Lung (tissue), 12 donors: Measurements from ENCODE around the gene SEL1L3. TPM values are rescaled to one million over a fixed set of nuclear protein-coding genes. Genes with fewer than 3 reads are reported as not detected.

Experiments
- ATAC-seq: fragments of 200-7000 bp; cut with Tn5 transposase; one replicate; pipeline ENCODE4 v1.9.1; 2020; ENCODE audit warnings: moderate number of reproducible peaks; ENCODE audit not compliant: insufficient read depth, low FRiP score
- DNase-seq, 3 donors: peaks; one replicate each; pipeline ENCODE4 v3.0.0-alpha.2; 2013 to 2017
- H3K27ac ChIP-seq, 2 donors: one replicate each; pipeline ENCODE4 v1.5.1; 2013; ENCODE audit warnings: mild to moderate bottlenecking in 2 of 2, moderate library complexity in 2 of 2, control low read depth in 1 of 2, inconsistent platforms in 1 of 2, low read depth in 1 of 2, low read length in 1 of 2
- H3K27me3 ChIP-seq, 3 donors: one replicate each; pipeline ENCODE4 v1.5.1; 2013; ENCODE audit warnings: low read length in 2 of 3; ENCODE audit not compliant: control insufficient read depth in 3 of 3, insufficient read depth in 3 of 3
- H3K36me3 ChIP-seq, 4 donors: one replicate each; pipeline ENCODE4 v1.5.1; 2013; ENCODE audit warnings: low read length in 4 of 4, mild to moderate bottlenecking in 1 of 4, moderate library complexity in 1 of 4; ENCODE audit not compliant: control insufficient read depth in 4 of 4, insufficient read depth in 4 of 4
- H3K4me1 ChIP-seq, 5 donors: one replicate each; pipeline ENCODE4 v1.5.1; 2013; ENCODE audit warnings: low read length in 5 of 5, mild to moderate bottlenecking in 2 of 5, moderate library complexity in 1 of 5; ENCODE audit not compliant: control insufficient read depth in 5 of 5, insufficient read depth in 5 of 5
- H3K4me3 ChIP-seq: one replicate; pipeline ENCODE4 v1.5.1; 2013; ENCODE audit warnings: mild to moderate bottlenecking, control low read depth, moderate library complexity
- H3K9ac ChIP-seq, 2 donors: one replicate each; pipeline ENCODE4 v1.5.1; 2013; ENCODE audit warnings: low read length in 2 of 2, control low read depth in 1 of 2; ENCODE audit not compliant: insufficient read depth in 1 of 2
- H3K9me3 ChIP-seq, 4 donors: one replicate each; pipeline ENCODE4 v1.5.1; 2013; ENCODE audit warnings: low read length in 3 of 4, mild to moderate bottlenecking in 1 of 4, moderate library complexity in 1 of 4; ENCODE audit not compliant: control insufficient read depth in 4 of 4, insufficient read depth in 3 of 4
- WGBS, 2 donors: extraction: QIAGEN DNeasy Blood & Tissue Kit; methylation state at CpG; one replicate each; pipeline ENCODE4 v1.1.7; 2013; 5-methylcytosine and 5-hydroxymethylcytosine counted together
- polyA plus RNA-seq, 2 donors: library from polyadenylated mRNA; stranded (reverse); fragments of 200-250 nt; gene quantifications; one replicate each; pipeline ENCODE4 v1.2.1, GENCODE V29; 2013
- total RNA-seq, 2 donors: library from RNA; depleted of rRNA in 1 of 2; stranded (reverse); fragments of >200 nt in 1 of 2; gene quantifications; one replicate each; pipeline ENCODE4 v1.2.1, GENCODE V29; 2014 to 2021
- TF ChIP-seq, protein P1 (sequence below): IDR thresholded peaks from 2 replicates; pipeline ENCODE4 v1.5.1; 2012; ENCODE audit warnings: mild to moderate bottlenecking; ENCODE audit errors: control extremely low read depth, extremely low read depth
- donor health status: control.
- donor health status: control.
- donor health status: Bipolar disorder and iron deficiency.
- donor health status: healthy.
- donor health status: DM: yes; HTN: yes; CAD: no.

SEL1L3 gene
- total and polyA plus RNA-seq, 4 donors = 29.2 to 93.3 (median 57.1) TPM

DNA sequence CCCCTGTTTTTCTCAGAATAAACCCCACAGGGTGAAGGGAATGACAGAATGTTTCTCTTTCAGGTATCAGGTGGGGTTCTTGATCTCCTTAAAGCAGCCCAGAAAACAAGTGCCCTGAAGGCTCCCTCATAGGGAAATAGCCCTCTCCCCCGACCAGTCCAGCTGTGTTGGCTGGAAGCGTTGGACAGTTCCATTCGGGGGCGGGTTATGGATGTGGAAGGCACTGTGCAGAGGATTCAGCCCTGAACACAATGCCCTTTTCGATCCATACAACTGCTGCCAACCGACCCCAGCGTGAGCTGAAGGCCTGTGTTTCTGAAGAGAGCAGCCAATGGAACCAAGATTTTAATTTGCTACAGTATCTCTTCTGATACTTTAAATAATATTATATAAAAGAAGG, 41.5 kb downstream of the SEL1L3 start:
- 93 to 95% methylated on average over 7 of the region's 7 CpGs for WGBS, 2 donors
- Histone ChIP-seq H3K9me3 (no peaks in the 10 kb centered on the region), H3K4me3 (no peak overlapping the region), H3K27ac (no peak overlapping the region), H3K4me1 (peaks cover 0 to 3% (median 0%) of the 10 kb centered on the region in 5 donors), H3K27me3 (no peaks in the 10 kb centered on the region), H3K9ac (no peak overlapping the region), H3K36me3 (peaks cover 0 to 28% (median 0%) of the 10 kb centered on the region in 4 donors)
- DNase-seq (no peak), ATAC-seq (no peak)
- TF ChIP-seq, protein P1, sequence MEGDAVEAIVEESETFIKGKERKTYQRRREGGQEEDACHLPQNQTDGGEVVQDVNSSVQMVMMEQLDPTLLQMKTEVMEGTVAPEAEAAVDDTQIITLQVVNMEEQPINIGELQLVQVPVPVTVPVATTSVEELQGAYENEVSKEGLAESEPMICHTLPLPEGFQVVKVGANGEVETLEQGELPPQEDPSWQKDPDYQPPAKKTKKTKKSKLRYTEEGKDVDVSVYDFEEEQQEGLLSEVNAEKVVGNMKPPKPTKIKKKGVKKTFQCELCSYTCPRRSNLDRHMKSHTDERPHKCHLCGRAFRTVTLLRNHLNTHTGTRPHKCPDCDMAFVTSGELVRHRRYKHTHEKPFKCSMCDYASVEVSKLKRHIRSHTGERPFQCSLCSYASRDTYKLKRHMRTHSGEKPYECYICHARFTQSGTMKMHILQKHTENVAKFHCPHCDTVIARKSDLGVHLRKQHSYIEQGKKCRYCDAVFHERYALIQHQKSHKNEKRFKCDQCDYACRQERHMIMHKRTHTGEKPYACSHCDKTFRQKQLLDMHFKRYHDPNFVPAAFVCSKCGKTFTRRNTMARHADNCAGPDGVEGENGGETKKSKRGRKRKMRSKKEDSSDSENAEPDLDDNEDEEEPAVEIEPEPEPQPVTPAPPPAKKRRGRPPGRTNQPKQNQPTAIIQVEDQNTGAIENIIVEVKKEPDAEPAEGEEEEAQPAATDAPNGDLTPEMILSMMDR = no peak

DNA sequence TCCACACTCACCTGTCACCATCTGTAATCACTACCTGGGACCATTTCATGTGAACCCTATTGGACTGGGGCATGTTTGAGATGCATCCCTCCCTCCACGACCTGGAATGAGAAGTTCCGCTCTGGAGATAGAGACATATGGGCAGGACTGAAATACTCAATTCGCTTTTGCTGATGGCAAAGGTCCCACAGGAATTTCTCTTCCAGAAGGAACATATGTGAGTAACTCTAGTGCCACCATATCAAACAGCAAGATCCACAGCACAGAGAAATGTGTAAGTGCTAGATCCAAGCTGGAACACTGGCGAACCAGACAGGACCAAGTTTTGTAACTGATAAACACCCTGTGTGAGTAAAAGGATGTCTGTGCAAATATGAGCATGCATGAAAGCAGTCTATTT, 43.9 kb downstream of the SEL1L3 start:
- Histone ChIP-seq H3K9me3 (no peaks in the 10 kb centered on the region), H3K9ac (no peak overlapping the region), H3K4me3 (no peak overlapping the region), H3K4me1 (peaks cover 0 to 5% (median 2%) of the 10 kb centered on the region in 5 donors), H3K27me3 (no peaks in the 10 kb centered on the region), H3K27ac (no peak overlapping the region), H3K36me3 (peaks cover 0 to 26% (median 0%) of the 10 kb centered on the region in 4 donors)
- WGBS, 2 donors = 78 to 84% methylated on average over 4 of the region's 4 CpGs
- DNase-seq (no peak), ATAC-seq (no peak)
- TF ChIP-seq, protein P1 = no peak

DNA sequence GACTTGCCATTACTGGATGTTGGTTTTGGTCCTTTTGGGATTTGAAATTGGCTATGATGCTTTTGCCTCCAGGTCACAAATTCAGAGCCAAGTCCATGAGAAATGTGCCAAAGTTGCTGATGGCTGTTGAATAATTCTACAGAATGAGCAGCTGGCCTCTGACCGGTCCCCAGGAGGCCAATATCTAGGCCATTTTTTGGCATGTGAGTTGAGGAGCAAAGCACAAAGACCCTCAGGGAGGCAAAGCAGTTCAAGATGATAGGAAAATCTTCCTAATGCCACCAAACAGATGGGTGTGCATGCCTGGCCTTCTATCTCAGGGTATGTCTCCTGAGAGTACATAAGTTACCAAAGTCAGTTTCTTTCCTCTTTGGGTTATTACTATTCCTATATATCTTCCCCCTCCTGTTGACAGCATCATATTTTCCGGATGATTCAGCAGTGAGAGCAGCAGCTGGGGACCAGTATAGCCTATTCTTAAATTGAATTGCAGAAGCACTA, 44.4 kb downstream of the SEL1L3 start:
- H3K9ac ChIP-seq = no peak overlapping the region
- peaks cover 0 to 6% (median 5%) of the 10 kb centered on the region in 5 donors for H3K4me1 ChIP-seq
- peaks cover 0 to 22% (median 0%) of the 10 kb centered on the region in 4 donors for H3K36me3 ChIP-seq
- no peak overlapping the region for H3K4me3 ChIP-seq
- 94 to 96% methylated on average over 2 of the region's 2 CpGs for WGBS, 2 donors
- DNase-seq (no peak), ATAC-seq (no peak)
- no peak overlapping the region for H3K27ac ChIP-seq
- H3K27me3 ChIP-seq = no peaks in the 10 kb centered on the region
- no peaks in the 10 kb centered on the region for H3K9me3 ChIP-seq
- TF ChIP-seq, protein P1 = no peak
